KOPT-K1 (cell line): ENCODE measurements around the gene RETREG3.
A peak's percentile ranks its signal among the peaks of the same experiment; 100 is the strongest.
"Not testable (repeated sequence)": the region's sequence is repeated elsewhere in the genome, so short reads cannot be mapped to it uniquely, and the experiment has no call there.

Experiments used
- H3K27ac ChIP-seq: fragments of 200-600 bp; sonication (generic); 2 replicates; pipeline ENCODE4 v1.5.1; 2016; ENCODE audit warnings: antibody characterized with exemption, mild to moderate bottlenecking, low read depth, low read length; ENCODE audit not compliant: poor library complexity, severe bottlenecking
- H3K36me3 ChIP-seq: fragments of 200-600 bp; sonication (generic); 2 replicates; pipeline ENCODE4 v1.5.1; 2017; ENCODE audit warnings: antibody characterized with exemption, mild to moderate bottlenecking, low read length, moderate library complexity; ENCODE audit not compliant: insufficient read depth
- H3K9me3 ChIP-seq: fragments of 200-600 bp; sonication (generic); 2 replicates; pipeline ENCODE4 v1.5.1; 2017; ENCODE audit warnings: antibody characterized with exemption, low read length, mild to moderate bottlenecking; ENCODE audit not compliant: insufficient read depth, poor library complexity, severe bottlenecking

The RETREG3 gene

DNA sequence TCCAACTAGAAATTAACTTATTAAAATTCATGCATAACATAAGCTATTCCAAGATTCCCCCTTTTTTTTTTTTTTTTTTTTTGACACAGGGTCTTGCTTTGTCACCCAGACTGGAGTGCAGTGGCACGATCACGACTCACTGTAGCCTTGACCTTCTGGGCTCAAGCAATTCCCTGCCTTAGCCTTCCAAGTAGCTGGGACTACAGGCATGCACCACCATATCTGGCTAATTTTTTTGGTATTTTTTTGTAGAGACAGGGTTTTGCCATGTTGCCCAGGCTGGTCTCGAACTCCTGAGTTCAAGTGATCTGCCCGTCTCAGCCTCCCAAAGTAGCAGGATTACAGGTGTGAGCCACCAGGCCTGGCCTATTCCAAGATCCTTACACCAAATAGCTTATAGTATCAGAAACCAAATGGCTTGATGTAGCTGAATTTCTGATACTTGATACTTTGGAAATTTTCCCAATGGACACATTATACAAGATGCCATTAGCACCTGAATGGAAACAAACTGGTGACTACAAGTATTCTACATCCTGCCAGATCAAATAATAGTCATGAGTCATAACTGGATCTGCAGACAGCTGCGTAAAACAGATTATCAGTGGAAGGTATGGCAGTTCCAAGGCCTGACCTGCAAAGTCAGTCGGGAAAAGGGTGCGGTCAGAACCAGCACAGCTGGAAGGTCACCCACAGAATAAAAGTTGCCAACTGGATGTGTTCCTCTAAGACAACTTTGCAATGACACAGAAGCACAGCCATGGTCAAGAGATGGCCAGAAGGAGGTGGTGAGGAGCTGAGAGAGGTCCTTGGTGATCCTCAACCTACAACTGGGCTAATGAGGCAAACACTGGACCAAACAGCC, 14.8 kb upstream of the RETREG3 start:
- H3K27ac ChIP-seq, result no peak overlapping the region
- no peaks in the 10 kb centered on the region for H3K9me3 ChIP-seq
- no peaks in the 10 kb centered on the region for H3K36me3 ChIP-seq

GRCh38 chr17:42623271-42623670, 14.1 kb upstream of the RETREG3 start:
- Histone ChIP-seq H3K9me3 (no peaks in the 10 kb centered on the region), H3K36me3 (no peaks in the 10 kb centered on the region), H3K27ac (no peak overlapping the region)

DNA sequence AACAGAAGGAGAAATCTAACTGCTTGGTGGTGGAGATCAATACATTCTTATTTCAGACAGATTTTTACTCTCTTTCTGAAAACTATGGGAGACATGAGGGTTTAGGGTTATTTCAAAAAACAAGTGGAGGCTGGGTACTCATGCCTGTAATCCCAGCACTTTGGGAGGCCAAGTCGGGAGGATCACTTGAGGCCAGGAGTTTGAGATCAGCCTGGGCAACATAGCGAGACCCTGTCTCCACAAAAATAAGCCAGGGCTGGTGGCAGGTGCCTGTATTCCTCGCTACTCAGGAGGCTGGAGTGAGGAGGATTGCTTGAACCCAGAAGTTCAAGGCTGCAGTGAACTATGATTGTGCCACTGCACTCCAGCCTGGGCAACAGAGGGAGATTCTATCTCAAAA, 12.8 kb upstream of the RETREG3 start:
- H3K27ac ChIP-seq, H3K9me3 ChIP-seq, H3K36me3 ChIP-seq: not testable (repeated sequence)

GRCh38 chr17:42618442-42619150, 9.4 kb upstream of the RETREG3 start:
- H3K9me3 ChIP-seq, result no peaks in the 10 kb centered on the region
- no peak overlapping the region for H3K27ac ChIP-seq
- peaks cover 26% of the 10 kb centered on the region for H3K36me3 ChIP-seq

DNA sequence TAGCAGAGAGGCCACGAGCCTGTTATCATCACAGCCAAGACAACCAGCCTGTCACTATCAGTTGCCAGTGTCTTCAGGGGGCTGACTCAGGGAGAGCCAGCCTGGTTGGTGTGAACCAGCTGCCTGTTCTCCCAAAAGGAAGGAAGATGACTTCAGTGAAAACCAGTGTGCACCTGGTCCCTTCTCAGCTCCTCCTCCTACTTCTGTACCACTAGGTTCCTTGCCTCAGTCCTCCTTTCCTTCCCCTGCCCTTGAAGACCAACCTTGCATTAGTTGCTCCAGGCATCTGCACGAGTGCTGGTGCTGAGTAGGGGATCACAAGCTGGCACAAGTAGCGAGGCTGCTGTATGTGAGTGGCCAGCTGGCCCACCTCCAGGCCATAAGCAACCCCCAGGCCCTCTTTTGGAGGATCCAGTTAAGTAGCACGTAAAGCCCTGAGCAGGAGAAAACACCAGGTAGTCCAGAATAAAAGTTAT, 8.8 kb upstream of the RETREG3 start:
- Histone ChIP-seq H3K27ac (no peak overlapping the region), H3K9me3 (no peaks in the 10 kb centered on the region), H3K36me3 (peaks cover 32% of the 10 kb centered on the region)

DNA sequence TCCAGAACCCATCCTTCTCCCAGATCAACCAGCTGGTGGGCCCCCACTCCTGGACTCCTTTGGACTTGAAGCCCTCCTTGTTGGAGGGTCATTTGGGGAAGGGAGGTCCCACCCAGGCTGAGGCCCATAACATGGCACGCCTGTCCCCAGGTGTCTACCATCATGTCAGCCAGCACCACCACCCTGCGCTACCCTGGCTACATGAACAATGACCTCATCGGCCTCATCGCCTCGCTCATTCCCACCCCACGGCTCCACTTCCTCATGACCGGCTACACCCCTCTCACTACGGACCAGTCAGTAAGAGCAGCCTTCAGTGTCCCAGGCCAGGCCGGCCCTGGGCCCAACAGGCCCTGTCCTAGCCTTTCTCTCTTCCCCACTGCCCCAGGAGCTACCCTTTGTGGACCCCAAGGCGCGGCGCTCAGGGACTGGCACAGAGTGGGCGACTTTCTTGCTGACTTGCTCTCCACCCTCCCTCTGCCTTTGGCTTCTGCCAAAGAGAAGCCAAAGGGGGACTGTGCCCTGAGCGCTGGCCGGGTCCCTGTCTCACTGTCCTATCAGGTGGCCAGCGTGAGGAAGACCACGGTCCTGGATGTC, 4.6 kb upstream of the RETREG3 start:
- H3K9me3 ChIP-seq, result no peaks in the 10 kb centered on the region
- no peak overlapping the region for H3K27ac ChIP-seq
- H3K36me3 ChIP-seq, result peaks cover 49% of the 10 kb centered on the region

DNA sequence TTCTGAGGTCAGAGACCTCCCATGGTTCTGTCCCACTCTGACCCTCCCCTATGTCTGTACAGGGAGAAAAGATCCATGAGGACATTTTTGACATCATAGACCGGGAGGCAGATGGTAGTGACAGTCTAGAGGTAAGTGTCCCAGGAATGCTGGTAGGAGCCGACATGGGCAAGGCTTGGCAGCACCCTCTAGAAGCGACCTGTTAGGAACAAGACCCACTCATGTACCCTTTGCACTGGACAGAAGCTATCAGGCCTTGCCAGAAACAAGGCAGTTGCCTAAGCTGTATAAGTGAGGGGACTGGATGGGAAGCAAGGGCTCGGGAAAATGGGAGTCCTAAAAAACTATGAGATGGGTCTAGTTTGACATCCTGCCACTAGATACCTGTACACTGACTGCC, 2.8 kb upstream of the RETREG3 start:
- Histone ChIP-seq H3K27ac (no peak overlapping the region), H3K9me3 (no peaks in the 10 kb centered on the region), H3K36me3 (peaks cover 49% of the 10 kb centered on the region)

GRCh38 chr17:42609814-42610801, 934 bp upstream of the RETREG3 start:
- H3K27ac ChIP-seq, result peak overlapping the region; percentile 85
- H3K9me3 ChIP-seq, result not testable (repeated sequence)

GRCh38 chr17:42608305-42609181, 631 bp downstream of the RETREG3 start:
- peak overlapping the region; percentile 85 for H3K27ac ChIP-seq
- peaks cover 28% of the 10 kb centered on the region for H3K36me3 ChIP-seq
- no peaks in the 10 kb centered on the region for H3K9me3 ChIP-seq

More at GRCh38 chr17:42609814-42610801, 934 bp upstream of the RETREG3 start:
- H3K36me3 ChIP-seq, result peaks cover 43% of the 10 kb centered on the region

DNA sequence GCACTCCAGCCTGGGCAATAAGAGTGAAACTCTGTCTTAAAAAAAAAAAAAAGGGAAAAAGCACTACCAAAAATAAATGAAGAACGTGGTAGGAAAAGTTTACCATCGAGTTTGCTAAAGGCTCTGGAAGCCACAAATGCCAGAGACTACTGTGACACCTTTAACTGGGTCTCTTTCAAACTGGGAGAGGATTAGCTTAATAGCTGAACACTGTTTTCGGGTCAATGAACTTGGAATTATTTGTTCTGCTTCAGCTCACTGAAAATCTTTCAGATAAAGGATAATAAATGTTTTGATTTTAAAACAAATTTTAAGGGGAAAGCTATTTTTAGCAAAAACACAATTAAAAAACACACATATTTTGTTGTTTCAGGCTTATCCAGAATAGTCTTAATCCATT, 1.4 kb downstream of the RETREG3 start:
- no peaks in the 10 kb centered on the region for H3K9me3 ChIP-seq
- peaks cover 20% of the 10 kb centered on the region for H3K36me3 ChIP-seq
- no peak overlapping the region for H3K27ac ChIP-seq

DNA sequence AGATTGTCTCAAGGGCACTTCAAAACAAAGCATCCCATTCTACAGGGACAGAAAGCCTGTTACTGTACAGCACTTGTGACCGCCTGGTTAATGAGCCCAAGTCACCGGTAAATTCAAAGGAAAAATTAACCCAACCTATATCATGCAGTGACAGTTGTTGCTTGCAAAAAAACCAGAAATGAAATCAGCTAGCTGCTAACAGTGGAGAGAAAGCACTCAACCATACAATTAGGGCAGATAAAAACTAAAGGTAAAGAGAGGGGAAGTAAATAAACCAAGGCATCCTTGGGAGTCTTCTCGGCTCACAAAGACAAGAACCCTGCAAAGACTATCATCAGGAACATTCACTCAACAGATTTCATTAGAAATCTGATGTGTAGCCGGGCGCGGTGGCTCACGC, 5.9 kb downstream of the RETREG3 start:
- Histone ChIP-seq H3K9me3 (no peaks in the 10 kb centered on the region), H3K27ac (no peak overlapping the region), H3K36me3 (peaks cover 8% of the 10 kb centered on the region)

DNA sequence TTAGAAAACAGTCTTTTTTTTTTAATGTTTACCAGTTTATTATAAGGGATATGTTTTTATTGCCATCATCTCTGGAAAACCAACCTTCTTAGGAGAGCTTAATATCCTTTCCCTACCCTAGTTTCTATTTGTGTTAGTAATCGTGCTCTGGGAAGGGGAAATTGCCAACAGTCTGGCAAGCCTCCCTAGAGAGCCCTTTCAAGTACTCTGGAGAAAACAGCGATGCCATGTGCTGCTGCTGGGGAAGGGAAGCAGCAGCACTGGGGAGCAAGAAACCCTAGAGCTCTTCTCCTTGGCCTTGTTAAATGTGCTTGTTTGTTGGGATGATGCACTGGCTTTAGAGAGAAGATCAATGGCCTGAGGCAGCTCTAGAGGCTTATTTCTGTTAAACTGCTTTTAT, 10.3 kb downstream of the RETREG3 start:
- Histone ChIP-seq H3K27ac (no peak overlapping the region), H3K9me3 (no peaks in the 10 kb centered on the region), H3K36me3 (peaks cover 9% of the 10 kb centered on the region)

DNA sequence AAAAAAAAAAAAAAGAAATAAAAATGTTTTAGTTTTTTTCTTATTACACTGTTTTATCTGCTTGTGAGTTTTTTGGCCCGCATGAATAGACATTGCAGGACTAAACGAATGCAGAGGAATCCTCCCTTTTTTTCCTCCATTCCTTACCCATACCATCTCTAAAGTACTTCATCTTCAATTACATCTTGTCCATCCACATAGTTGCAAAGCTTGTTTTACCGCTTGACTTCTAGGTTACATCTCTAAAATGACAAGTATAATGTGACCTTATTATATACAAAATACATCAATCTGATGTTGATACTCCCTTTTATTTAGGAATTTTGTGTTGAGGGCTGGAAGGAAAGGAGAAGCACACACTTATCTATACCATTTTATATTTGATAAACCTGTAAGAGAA, 12.8 kb downstream of the RETREG3 start:
- Histone ChIP-seq H3K9me3 (no peaks in the 10 kb centered on the region), H3K36me3 (peaks cover 19% of the 10 kb centered on the region), H3K27ac (no peak overlapping the region)

GRCh38 chr17:42591411-42591810, 17.8 kb downstream of the RETREG3 start:
- Histone ChIP-seq H3K36me3 (peaks cover 62% of the 10 kb centered on the region), H3K9me3 (no peaks in the 10 kb centered on the region), H3K27ac (no peak overlapping the region)
